SH-SY5Y (cell line): ENCODE data around the gene CARD9.

Experiments
- GATA2 ChIP-seq: IDR thresholded peaks from 2 replicates; pipeline ENCODE4 v1.6.1; 2011; ENCODE audit warnings: mild to moderate bottlenecking, low read depth, low read length
- GATA3 ChIP-seq: IDR thresholded peaks from 2 replicates; pipeline ENCODE4 v1.6.1; 2011; ENCODE audit warnings: low read depth, mild to moderate bottlenecking, low read length, moderate library complexity

The CARD9 gene

GRCh38 chr9:136335296-136336155 lies 37.9 kb downstream of the CARD9 start:
- TF ChIP-seq GATA2 (no peak), GATA3 (no peak)

- no peak for TF ChIP-seq GATA3
- no peak for TF ChIP-seq GATA2
These were observed 38.9 kb downstream of the CARD9 start for GRCh38 chr9:136334541-136334940.

GRCh38 chr9:136333486-136333885 lies 40.0 kb downstream of the CARD9 start:
- TF ChIP-seq GATA3 (no peak), GATA2 (no peak)

GRCh38 chr9:136333045-136333444 lies 40.4 kb downstream of the CARD9 start:
- TF ChIP-seq GATA3 (no peak), GATA2 (no peak)

GRCh38 chr9:136332482-136332983 lies 40.9 kb downstream of the CARD9 start:
- no peak for TF ChIP-seq GATA2
- no peak for TF ChIP-seq GATA3

- TF ChIP-seq GATA3 (no peak), GATA2 (no peak)
These were observed 41.6 kb downstream of the CARD9 start for GRCh38 chr9:136331556-136332481.

- TF ChIP-seq GATA2 (no peak), GATA3 (no peak)
These were observed 42.4 kb downstream of the CARD9 start for GRCh38 chr9:136331030-136331429.

GRCh38 chr9:136330406-136330990 lies 43.0 kb downstream of the CARD9 start:
- TF ChIP-seq GATA2: no peak
- no peak for TF ChIP-seq GATA3

GRCh38 chr9:136329636-136330405 lies 43.6 kb downstream of the CARD9 start:
- TF ChIP-seq GATA3 (no peak), GATA2 (no peak)

- TF ChIP-seq GATA3: no peak
- no peak for TF ChIP-seq GATA2
These were observed 44.2 kb downstream of the CARD9 start for GRCh38 chr9:136329211-136329627.

GRCh38 chr9:136328622-136329041 lies 44.8 kb downstream of the CARD9 start:
- TF ChIP-seq GATA3: no peak
- no peak for TF ChIP-seq GATA2

- TF ChIP-seq GATA2 (no peak), GATA3 (no peak)
These were observed 45.4 kb downstream of the CARD9 start for GRCh38 chr9:136328011-136328621.
